Uterus (tissue), 4 donors: Measurements from ENCODE around the gene DHPS. TPM values are rescaled to one million over a fixed set of nuclear protein-coding genes. Genes with fewer than 3 reads are reported as not detected.

ENCODE experiments used
- DNase-seq, 2 donors: peaks; one replicate each; pipeline ENCODE4 v3.0.0-alpha.2; 2019 to 2020
- H3K27ac ChIP-seq, 2 donors: fragments of 200-600 bp; sonication (generic); 1 replicate in 1 of 2; 2 replicates in 1 of 2; pipeline ENCODE4 v1.5.1; 2016 to 2018
- H3K27me3 ChIP-seq, 2 donors: fragments of 200-600 bp; sonication (generic); one replicate each; pipeline ENCODE4 v1.5.1; 2018 to 2019; ENCODE audit warnings: control low read depth in 1 of 2
- H3K36me3 ChIP-seq, 2 donors: fragments of 200-600 bp; sonication (generic); one replicate each; pipeline ENCODE4 v1.5.1; 2019; ENCODE audit warnings: control low read depth in 1 of 2
- H3K4me1 ChIP-seq, 2 donors: fragments of 200-600 bp; sonication (generic); one replicate each; pipeline ENCODE4 v1.5.1; 2018 to 2019; ENCODE audit warnings: control low read depth in 1 of 2
- H3K4me3 ChIP-seq, 2 donors: fragments of 200-600 bp; sonication (generic); 1 replicate in 1 of 2; 2 replicates in 1 of 2; pipeline ENCODE4 v1.5.1; 2018 to 2019; ENCODE audit warnings: mild to moderate bottlenecking in 1 of 2
- H3K9me3 ChIP-seq, 2 donors: fragments of 200-600 bp; sonication (generic); one replicate each; pipeline ENCODE4 v1.5.1; 2019; ENCODE audit warnings: control low read depth in 1 of 2
- POLR2A ChIP-seq, 2 donors: fragments of 450-650 bp; IDR thresholded peaks; one replicate each; pipeline ENCODE4 v1.6.1; 2016; ENCODE audit warnings: antibody characterized with exemption in 2 of 2, mild to moderate bottlenecking in 1 of 2, moderate library complexity in 1 of 2
- intact Hi-C: fragments of 100-400 bp; cut with DNase I; formaldehyde crosslinking; loops from one replicate; pipeline ENCODE4 v1.15.1; 2023; ENCODE audit warnings: low total_unique reads
- total RNA-seq, 4 donors: library from RNA; depleted of rRNA in 3 of 4; stranded (reverse); fragments of >200 nt in 3 of 4; gene quantifications; one replicate each; pipeline versions ENCODE4 v1.1.0 to v1.2.4, GENCODE V29; 2014 to 2023
- TF ChIP-seq, protein P1 (sequence below), 4 experiments: fragments of 200-600 bp in 2 of 4; fragments of 450-650 bp in 2 of 4; sonication (generic) in 2 of 4; IDR thresholded peaks; one replicate each; pipeline ENCODE4 v1.5.1; 2016 to 2019; ENCODE audit warnings: antibody characterized with exemption in 4 of 4, mild to moderate bottlenecking in 2 of 4, moderate library complexity in 1 of 4
- donor health status: DM: yes; HTN: yes; CAD: no.

DHPS gene
- total RNA-seq, 4 donors from 2014 or later = 70.9 to 125 (median 97.1) TPM

DNA sequence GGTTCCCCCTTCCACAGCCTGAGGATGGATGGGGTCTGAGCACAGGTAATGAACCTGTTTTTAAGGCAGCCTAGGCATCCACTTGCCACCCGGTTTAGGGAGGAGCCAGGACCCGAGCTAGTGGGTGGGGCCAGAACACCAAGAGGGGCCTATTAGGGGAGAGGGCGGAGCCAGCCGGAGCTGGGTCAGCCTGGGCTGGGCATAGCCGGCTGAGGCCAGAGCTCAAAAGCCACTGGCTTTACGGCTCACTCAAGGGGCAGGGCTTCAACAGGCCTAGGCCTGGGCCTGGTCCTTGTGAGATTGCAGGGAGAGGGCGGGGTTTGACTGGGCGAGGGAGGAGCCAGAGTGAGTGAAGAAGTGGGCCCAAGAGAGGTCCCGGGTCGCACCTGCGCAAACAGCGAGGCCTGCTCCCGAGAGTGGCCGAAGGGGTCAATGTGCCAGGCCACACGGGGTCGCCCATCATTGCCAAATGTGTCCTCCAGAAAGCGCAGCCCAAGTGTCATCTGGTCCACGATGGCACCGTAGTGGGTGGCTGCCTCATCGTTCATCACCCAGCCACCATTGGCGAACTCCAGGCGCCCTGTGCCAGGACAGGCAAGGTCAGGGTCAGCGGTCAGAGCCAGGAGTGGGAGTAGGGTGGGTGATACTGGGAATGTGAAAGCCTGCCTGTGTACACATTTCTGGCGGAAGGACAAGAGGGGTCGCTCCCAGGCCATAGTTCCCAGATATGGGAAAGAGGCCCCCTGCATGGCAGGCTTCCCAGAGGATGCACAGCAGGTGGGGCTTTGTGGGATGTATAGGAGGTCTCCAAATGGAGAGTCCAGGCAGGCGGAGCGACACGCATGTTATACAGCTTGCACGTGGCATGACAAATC, 17.0 kb downstream of the DHPS start:
- intact Hi-C loops = no loop called here
- no peak overlapping the region for H3K4me3 ChIP-seq
- no peaks in the 10 kb centered on the region for H3K27me3 ChIP-seq
- no peak overlapping the region for H3K27ac ChIP-seq
- no peaks in the 10 kb centered on the region for H3K36me3 ChIP-seq
- DNase-seq = no peak
- H3K9me3 ChIP-seq = no peaks in the 10 kb centered on the region
- TF ChIP-seq POLR2A (IDR thresholded peaks at IDR 0.05) = no peak
- TF ChIP-seq, protein P1, sequence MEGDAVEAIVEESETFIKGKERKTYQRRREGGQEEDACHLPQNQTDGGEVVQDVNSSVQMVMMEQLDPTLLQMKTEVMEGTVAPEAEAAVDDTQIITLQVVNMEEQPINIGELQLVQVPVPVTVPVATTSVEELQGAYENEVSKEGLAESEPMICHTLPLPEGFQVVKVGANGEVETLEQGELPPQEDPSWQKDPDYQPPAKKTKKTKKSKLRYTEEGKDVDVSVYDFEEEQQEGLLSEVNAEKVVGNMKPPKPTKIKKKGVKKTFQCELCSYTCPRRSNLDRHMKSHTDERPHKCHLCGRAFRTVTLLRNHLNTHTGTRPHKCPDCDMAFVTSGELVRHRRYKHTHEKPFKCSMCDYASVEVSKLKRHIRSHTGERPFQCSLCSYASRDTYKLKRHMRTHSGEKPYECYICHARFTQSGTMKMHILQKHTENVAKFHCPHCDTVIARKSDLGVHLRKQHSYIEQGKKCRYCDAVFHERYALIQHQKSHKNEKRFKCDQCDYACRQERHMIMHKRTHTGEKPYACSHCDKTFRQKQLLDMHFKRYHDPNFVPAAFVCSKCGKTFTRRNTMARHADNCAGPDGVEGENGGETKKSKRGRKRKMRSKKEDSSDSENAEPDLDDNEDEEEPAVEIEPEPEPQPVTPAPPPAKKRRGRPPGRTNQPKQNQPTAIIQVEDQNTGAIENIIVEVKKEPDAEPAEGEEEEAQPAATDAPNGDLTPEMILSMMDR (IDR thresholded peaks at IDR 0.05) = no peak
- peaks cover 4 to 8% of the 10 kb centered on the region in 2 donors for H3K4me1 ChIP-seq

DNA sequence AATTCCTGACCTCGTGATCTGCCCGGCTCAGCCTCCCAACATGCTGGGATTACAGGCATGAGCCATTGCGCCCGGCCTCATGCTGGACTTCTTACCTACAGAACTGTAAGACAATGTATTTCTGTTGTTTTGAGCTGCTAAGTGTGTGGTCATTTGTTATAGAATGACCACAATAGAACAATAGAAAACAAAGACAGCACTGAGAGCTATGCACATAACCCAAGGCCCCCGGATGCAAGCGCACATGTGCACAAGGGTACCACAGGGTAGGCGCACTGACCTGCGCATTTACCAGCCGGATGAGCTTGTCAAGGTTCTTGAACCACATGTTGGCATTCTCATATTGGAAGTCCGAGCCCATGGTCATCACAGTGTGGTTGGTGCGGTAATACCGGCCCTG, 20.7 kb downstream of the DHPS start:
- H3K4me3 ChIP-seq = no peak overlapping the region
- H3K36me3 ChIP-seq = no peaks in the 10 kb centered on the region

DNA sequence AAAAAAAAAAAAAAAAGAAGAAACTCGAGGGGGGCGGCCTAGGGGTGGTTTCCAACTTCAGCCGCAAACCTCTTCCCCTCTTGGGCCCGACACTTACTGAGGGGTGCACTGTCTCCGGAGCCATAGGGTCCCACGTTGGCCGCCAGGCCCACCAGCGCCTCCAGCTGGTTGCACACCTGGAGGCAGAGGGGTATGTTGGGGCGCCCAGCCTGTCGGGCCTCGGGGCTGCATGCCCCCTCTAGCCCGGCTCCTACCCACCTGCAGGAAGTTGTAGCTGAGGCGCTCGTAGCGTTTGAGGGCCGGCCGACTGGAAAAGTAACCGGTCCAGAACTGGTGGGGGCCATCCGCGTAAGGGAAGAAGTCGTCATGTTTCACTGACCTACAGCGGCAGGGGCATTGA, 23.7 kb downstream of the DHPS start:
- Histone ChIP-seq H3K36me3 (no peaks in the 10 kb centered on the region), H3K27me3 (no peaks in the 10 kb centered on the region), H3K27ac (no peak overlapping the region), H3K4me3 (no peak overlapping the region), H3K9me3 (no peaks in the 10 kb centered on the region), H3K4me1 (no peaks in the 10 kb centered on the region)
- no peak for DNase-seq
- intact Hi-C loops = no loop called here
- TF ChIP-seq, protein P1 (IDR thresholded peaks at IDR 0.05) = no peak
- TF ChIP-seq POLR2A (IDR thresholded peaks at IDR 0.05) = no peak

More for the DNA sequence above, 20.7 kb downstream of the DHPS start:
- Histone ChIP-seq H3K9me3 (no peaks in the 10 kb centered on the region), H3K4me1 (no peaks in the 10 kb centered on the region), H3K27ac (no peak overlapping the region), H3K27me3 (no peaks in the 10 kb centered on the region)
- no peak for TF ChIP-seq POLR2A (IDR thresholded peaks at IDR 0.05)
- TF ChIP-seq, protein P1 (IDR thresholded peaks at IDR 0.05) = no peak
- no peak for DNase-seq
- intact Hi-C loops = no loop called here

DNA sequence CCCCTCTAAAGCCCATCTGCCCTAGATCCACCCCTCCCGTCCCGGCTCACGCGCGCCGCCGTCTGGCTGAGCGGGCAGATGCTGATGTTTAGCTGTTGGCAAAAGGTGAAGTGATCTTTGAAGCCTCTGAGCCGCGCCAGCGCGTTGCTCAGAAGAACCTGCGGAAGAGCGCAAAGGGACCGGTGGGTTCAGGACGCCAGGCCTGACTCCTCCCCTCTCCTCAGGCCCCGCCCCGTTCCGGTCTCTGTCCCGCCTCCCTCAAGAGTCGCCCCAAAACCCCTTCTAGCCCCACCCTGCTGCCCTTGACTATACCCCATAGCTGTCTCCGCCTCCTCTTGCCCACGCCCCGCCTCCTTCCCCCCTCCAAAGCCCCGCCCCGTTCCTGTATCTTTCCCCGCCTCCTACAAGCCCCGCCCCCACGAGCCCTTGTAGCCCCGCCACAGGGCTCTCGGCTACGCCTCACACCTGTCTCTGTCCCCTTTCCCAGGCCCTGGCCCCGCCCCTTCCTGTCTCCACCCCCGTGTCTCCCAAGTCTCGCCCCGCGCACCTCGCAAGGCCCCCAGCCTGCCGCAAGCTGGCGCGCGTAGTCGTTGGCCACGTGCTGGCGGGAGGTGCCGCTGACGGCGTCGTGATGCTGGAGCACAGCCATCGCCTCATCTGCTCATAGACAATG, 24.6 kb downstream of the DHPS start:
- intact Hi-C loops = no loop called here
- no peaks in the 10 kb centered on the region for H3K36me3 ChIP-seq
- H3K27me3 ChIP-seq = no peaks in the 10 kb centered on the region
- H3K4me1 ChIP-seq = no peaks in the 10 kb centered on the region
- H3K9me3 ChIP-seq = no peaks in the 10 kb centered on the region
- TF ChIP-seq, protein P1 (IDR thresholded peaks at IDR 0.05) = no peak
- TF ChIP-seq POLR2A (IDR thresholded peaks at IDR 0.05) = no peak
- no peak for DNase-seq
- no peak overlapping the region for H3K4me3 ChIP-seq
- H3K27ac ChIP-seq = no peak overlapping the region

DNA sequence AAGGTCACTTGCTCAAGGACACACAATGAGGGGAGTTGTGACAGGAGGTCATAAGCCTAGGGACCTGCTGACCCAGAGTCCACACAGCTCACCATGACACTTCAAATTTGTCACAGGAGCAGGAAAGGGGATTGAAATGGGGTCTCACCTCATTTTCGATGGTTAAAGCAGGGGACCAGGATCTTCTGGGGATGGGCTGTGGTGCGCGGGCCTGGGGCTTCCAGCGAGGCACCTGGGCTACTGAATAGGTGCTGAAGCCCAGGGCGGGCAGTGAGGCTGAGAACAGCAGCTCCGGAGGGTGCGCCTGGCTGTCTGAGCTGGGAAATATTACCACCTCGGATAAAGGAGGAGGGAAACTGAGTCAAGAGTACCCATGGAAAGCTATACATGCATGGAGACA, 26.1 kb downstream of the DHPS start:
- TF ChIP-seq, protein P1 (IDR thresholded peaks at IDR 0.05) = no peak
- TF ChIP-seq POLR2A (IDR thresholded peaks at IDR 0.05) = no peak
- Histone ChIP-seq H3K27ac (no peak overlapping the region), H3K4me3 (no peak overlapping the region), H3K36me3 (no peaks in the 10 kb centered on the region), H3K4me1 (no peaks in the 10 kb centered on the region), H3K9me3 (no peaks in the 10 kb centered on the region), H3K27me3 (no peaks in the 10 kb centered on the region)
- intact Hi-C loops = no loop called here
- no peak for DNase-seq
